HFFc6 (cell line): ENCODE measurements around the gene FAM20B. TPM values are rescaled to one million over a fixed set of nuclear protein-coding genes. Genes with fewer than 3 reads are reported as not detected.

Source experiments
- DNase-seq: peaks from one replicate; pipeline ENCODE4 v3.0.0-alpha.2; 2018
- H3K27ac Mint-ChIP-seq: 2 replicates; pipeline ENCODE4 v1.8.0; 2020; ENCODE audit warnings: mild to moderate bottlenecking, mixed read lengths
- H3K27me3 Mint-ChIP-seq: 2 replicates; pipeline ENCODE4 v1.8.0; 2021; ENCODE audit warnings: mild to moderate bottlenecking, moderate library complexity, mixed read lengths; ENCODE audit not compliant: insufficient read depth
- H3K36me3 Mint-ChIP-seq: 2 replicates; pipeline ENCODE4 v1.8.0; 2021; ENCODE audit warnings: low read depth, mixed read lengths
- H3K4me1 Mint-ChIP-seq: 2 replicates; pipeline ENCODE4 v1.8.0; 2020; ENCODE audit warnings: low read depth, mixed read lengths
- H3K4me3 Mint-ChIP-seq: 2 replicates; pipeline ENCODE4 v1.8.0; 2020; ENCODE audit warnings: mild to moderate bottlenecking, moderate library complexity, mixed read lengths
- H3K9me3 Mint-ChIP-seq: 2 replicates; pipeline ENCODE4 v1.8.0; 2020; ENCODE audit warnings: mild to moderate bottlenecking, mixed read lengths
- total RNA-seq, 6 experiments: library from RNA; stranded (reverse); fragmentation: NEBNext Ultra II Directional; extraction: Animal tissue kit (Norgen Biotek cat#: 25700); gene quantifications; 2 replicates in 1 of 6; 3 replicates in 5 of 6; pipeline ENCODE4 v1.2.3, GENCODE V29; 2021
- TF ChIP-seq, protein P1 (sequence below): fragments of 200-600 bp; sonication (generic); IDR thresholded peaks from 2 replicates; pipeline ENCODE4 v1.5.0; 2021; ENCODE audit warnings: antibody characterized with exemption, mild to moderate bottlenecking

FAM20B gene
- total RNA-seq, 6 experiments from 2014 or later, result 58.4 to 65.7 (median 61.5) TPM

- Mint-ChIP-seq H3K36me3 (peaks cover 39% of the 10 kb centered on the region), H3K4me3 (no peak overlapping the region), H3K27me3 (peaks cover 11% of the 10 kb centered on the region), H3K9me3 (no peaks in the 10 kb centered on the region), H3K27ac (peak overlapping the region; percentile 66), H3K4me1 (peaks cover 19% of the 10 kb centered on the region)
- TF ChIP-seq, protein P1, sequence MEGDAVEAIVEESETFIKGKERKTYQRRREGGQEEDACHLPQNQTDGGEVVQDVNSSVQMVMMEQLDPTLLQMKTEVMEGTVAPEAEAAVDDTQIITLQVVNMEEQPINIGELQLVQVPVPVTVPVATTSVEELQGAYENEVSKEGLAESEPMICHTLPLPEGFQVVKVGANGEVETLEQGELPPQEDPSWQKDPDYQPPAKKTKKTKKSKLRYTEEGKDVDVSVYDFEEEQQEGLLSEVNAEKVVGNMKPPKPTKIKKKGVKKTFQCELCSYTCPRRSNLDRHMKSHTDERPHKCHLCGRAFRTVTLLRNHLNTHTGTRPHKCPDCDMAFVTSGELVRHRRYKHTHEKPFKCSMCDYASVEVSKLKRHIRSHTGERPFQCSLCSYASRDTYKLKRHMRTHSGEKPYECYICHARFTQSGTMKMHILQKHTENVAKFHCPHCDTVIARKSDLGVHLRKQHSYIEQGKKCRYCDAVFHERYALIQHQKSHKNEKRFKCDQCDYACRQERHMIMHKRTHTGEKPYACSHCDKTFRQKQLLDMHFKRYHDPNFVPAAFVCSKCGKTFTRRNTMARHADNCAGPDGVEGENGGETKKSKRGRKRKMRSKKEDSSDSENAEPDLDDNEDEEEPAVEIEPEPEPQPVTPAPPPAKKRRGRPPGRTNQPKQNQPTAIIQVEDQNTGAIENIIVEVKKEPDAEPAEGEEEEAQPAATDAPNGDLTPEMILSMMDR, result no peak
- no peak for DNase-seq
Measured at GRCh38 chr1:179091691-179092165, 66.0 kb downstream of the FAM20B start.

GRCh38 chr1:179092896-179093461 is 67.3 kb downstream of the FAM20B start:
- no peak for DNase-seq
- Mint-ChIP-seq H3K4me1 (peaks cover 19% of the 10 kb centered on the region), H3K27ac (peak overlapping the region; percentile 58), H3K27me3 (peaks cover 11% of the 10 kb centered on the region), H3K36me3 (peaks cover 48% of the 10 kb centered on the region), H3K9me3 (no peaks in the 10 kb centered on the region), H3K4me3 (no peak overlapping the region)
- TF ChIP-seq, protein P1, result no peak

GRCh38 chr1:179094818-179095217 is 69.1 kb downstream of the FAM20B start:
- no peaks in the 10 kb centered on the region for H3K9me3 Mint-ChIP-seq
- H3K27ac Mint-ChIP-seq, result peak overlapping the region; percentile 37; the same call in 1 of the 2 replicates
- H3K27me3 Mint-ChIP-seq, result peaks cover 18% of the 10 kb centered on the region
- DNase-seq, result no peak
- peaks cover 19% of the 10 kb centered on the region for H3K4me1 Mint-ChIP-seq
- TF ChIP-seq, protein P1, result no peak
- H3K36me3 Mint-ChIP-seq, result peaks cover 47% of the 10 kb centered on the region
- H3K4me3 Mint-ChIP-seq, result no peak overlapping the region

GRCh38 chr1:179095377-179095776 is 69.7 kb downstream of the FAM20B start:
- TF ChIP-seq, protein P1, result no peak
- Mint-ChIP-seq H3K4me1 (peaks cover 19% of the 10 kb centered on the region), H3K27me3 (peaks cover 18% of the 10 kb centered on the region), H3K9me3 (no peaks in the 10 kb centered on the region), H3K27ac (peak overlapping the region; percentile 44; the same call in 1 of the 2 replicates), H3K36me3 (peaks cover 53% of the 10 kb centered on the region), H3K4me3 (no peak overlapping the region)
- no peak for DNase-seq

- peaks cover 23% of the 10 kb centered on the region for H3K27me3 Mint-ChIP-seq
- no peak for DNase-seq
- no peak overlapping the region for H3K4me3 Mint-ChIP-seq
- peaks cover 58% of the 10 kb centered on the region for H3K36me3 Mint-ChIP-seq
- TF ChIP-seq, protein P1, result no peak
- no peaks in the 10 kb centered on the region for H3K9me3 Mint-ChIP-seq
- H3K27ac Mint-ChIP-seq, result peak overlapping the region; percentile 44
- peaks cover 19% of the 10 kb centered on the region for H3K4me1 Mint-ChIP-seq
Measured at GRCh38 chr1:179095924-179096323, 70.2 kb downstream of the FAM20B start.
